Heart left ventricle (tissue), 13 donors: ENCODE measurements around the gene KRTAP5-6.

Source experiments
- CTCF ChIP-seq, 12 donors: fragments of 200-600 bp; sonication (generic) in 4 of 12; IDR thresholded peaks; one replicate each; pipeline versions ENCODE4 v1.5.0 to v1.8.0; 2018 to 2022; ENCODE audit warnings: antibody characterized with exemption in 12 of 12, mild to moderate bottlenecking in 5 of 12
- POLR2A ChIP-seq, 2 donors: fragments of 450-650 bp; IDR thresholded peaks; one replicate each; pipeline ENCODE4 v1.6.1; 2017; ENCODE audit warnings: antibody characterized with exemption in 2 of 2, mild to moderate bottlenecking in 2 of 2, moderate library complexity in 2 of 2
- donor health status: ischemic (EF 13 %, LVEDD 7.1; RV severe dilation, severe dysfunction).
- donor health status: DM: no; HTN: yes; CAD: no.
- donor health status: DM: no; HTN: no; CAD: no.
- donor health status: ischemic (EF 25% LVEDD 6.9; RV normal size, moderate dysfunction).
- donor health status: ischemic (EF 25% LVEDD 5.7; RV mildly dilated, moderate dysfunction).
- donor health status: ischemic (EF 35%, LVEDD 5.7; RV mildly dilated, moderate dysfunction).
- donor health status: nonischemic (EF 11% LVEDD 7.7; RV severe dilation, severe dysfunction).
- donor health status: DM: yes; HTN: yes; CAD: no.
- donor health status: PGD.
- donor health status: ischemic (EF 29% LVEDD 5.4; RV normal size, mild dysfunction).
- donor health status: nonischemic (EF 23%, LVEDD 6.1; RV moderate dilation, normal function).

- TF ChIP-seq CTCF (IDR thresholded peaks at IDR 0.05) (no peak), POLR2A (IDR thresholded peaks at IDR 0.05) (no peak)
Observed at GRCh38 chr11:1652442-1652770, 44.6 kb upstream of the KRTAP5-6 start.
